Mesenchymal stem cell (in vitro differentiated cells and primary cell): Measurements from ENCODE around the gene PITPNC1.

Experiments used
- DNase-seq: peaks from one replicate; pipeline ENCODE4 v3.0.0-alpha.2; 2013
- H2AFZ ChIP-seq: one replicate; pipeline ENCODE4 v1.6.1; 2013; ENCODE audit warnings: low read depth, mild to moderate bottlenecking, control low read depth, inconsistent platforms, low read length, moderate library complexity
- H2AK5ac ChIP-seq: 2 replicates; pipeline ENCODE4 v1.6.1; 2013; ENCODE audit warnings: low read length, moderate library complexity, mild to moderate bottlenecking, inconsistent platforms; ENCODE audit not compliant: severe bottlenecking
- H2BK120ac ChIP-seq: one replicate; pipeline ENCODE4 v1.6.1; 2013; ENCODE audit warnings: low read depth, mild to moderate bottlenecking, inconsistent platforms, low read length, moderate library complexity
- H2BK12ac ChIP-seq, 2 experiments: one replicate each; pipeline ENCODE4 v1.6.1; 2013; ENCODE audit warnings: inconsistent platforms in 2 of 2, low read length in 2 of 2, mild to moderate bottlenecking in 2 of 2, moderate library complexity in 2 of 2, control low read depth in 1 of 2
- H2BK15ac ChIP-seq: one replicate; pipeline ENCODE4 v1.6.1; 2013; ENCODE audit warnings: mild to moderate bottlenecking, low read depth, inconsistent platforms; ENCODE audit not compliant: poor library complexity, severe bottlenecking
- H2BK5ac ChIP-seq: 2 replicates; pipeline ENCODE4 v1.6.1; 2013; ENCODE audit warnings: low read depth, mild to moderate bottlenecking, low read length, control low read depth, inconsistent platforms; ENCODE audit not compliant: poor library complexity, severe bottlenecking
- H3K14ac ChIP-seq, 2 experiments: one replicate each; pipeline ENCODE4 v1.6.1; 2013; ENCODE audit warnings: inconsistent platforms in 2 of 2, low read length in 2 of 2, control low read depth in 1 of 2, mild to moderate bottlenecking in 1 of 2, moderate library complexity in 1 of 2
- H3K18ac ChIP-seq, 2 experiments: one replicate each; pipeline ENCODE4 v1.6.1; 2013; ENCODE audit warnings: inconsistent platforms in 2 of 2, low read length in 2 of 2, control low read depth in 1 of 2, low read depth in 1 of 2, mild to moderate bottlenecking in 1 of 2
- H3K23ac ChIP-seq, 2 experiments: one replicate each; pipeline ENCODE4 v1.6.1; 2013; ENCODE audit warnings: inconsistent platforms in 2 of 2, low read length in 2 of 2, mild to moderate bottlenecking in 2 of 2, moderate library complexity in 2 of 2, control low read depth in 1 of 2
- H3K27ac ChIP-seq: 2 replicates; pipeline ENCODE4 v1.5.1; 2013; ENCODE audit warnings: mild to moderate bottlenecking, moderate library complexity, low read length, control low read depth, inconsistent platforms; ENCODE audit not compliant: poor library complexity, severe bottlenecking
- H3K27me3 ChIP-seq, 2 experiments: 2 replicates each; pipeline versions ENCODE4 v1.6.1 to v1.7.0; 2013; ENCODE audit warnings: low read length in 2 of 2, mild to moderate bottlenecking in 2 of 2, moderate library complexity in 2 of 2, control low read depth in 1 of 2, inconsistent platforms in 1 of 2; ENCODE audit not compliant: control insufficient read depth in 1 of 2, insufficient read depth in 1 of 2
- H3K36me3 ChIP-seq, 2 experiments: 2 replicates each; pipeline versions ENCODE4 v1.6.1 to v1.7.0; 2013; ENCODE audit warnings: low read length in 2 of 2, control low read depth in 1 of 2, inconsistent platforms in 1 of 2, low read depth in 1 of 2, mild to moderate bottlenecking in 1 of 2; ENCODE audit not compliant: insufficient read depth in 2 of 2, control insufficient read depth in 1 of 2
- H3K4ac ChIP-seq, 2 experiments: one replicate each; pipeline ENCODE4 v1.6.1; 2013; ENCODE audit warnings: inconsistent platforms in 2 of 2, low read length in 2 of 2, mild to moderate bottlenecking in 2 of 2, moderate library complexity in 2 of 2, control low read depth in 1 of 2, low read depth in 1 of 2
- H3K4me1 ChIP-seq: 2 replicates; pipeline ENCODE4 v1.6.1; 2013; ENCODE audit warnings: low read depth, low read length, control low read depth; ENCODE audit not compliant: control insufficient read depth, insufficient read depth
- H3K4me2 ChIP-seq: 2 replicates; pipeline ENCODE4 v1.6.1; 2013; ENCODE audit warnings: low read length, mild to moderate bottlenecking, inconsistent platforms; ENCODE audit not compliant: poor library complexity, severe bottlenecking
- H3K4me3 ChIP-seq, 2 experiments: 2 replicates each; pipeline versions ENCODE4 v1.5.1 to v1.7.0; 2013; ENCODE audit warnings: low read length in 2 of 2, mild to moderate bottlenecking in 2 of 2, control low read depth in 1 of 2, low read depth in 1 of 2; ENCODE audit not compliant: insufficient read depth in 1 of 2
- H3K79me1 ChIP-seq: replicated peaks from 2 replicates; pipeline ENCODE4 v1.6.1; 2013; ENCODE audit warnings: mild to moderate bottlenecking, control low read depth, low read length, inconsistent platforms; ENCODE audit not compliant: poor library complexity, severe bottlenecking
- H3K9ac ChIP-seq: 2 replicates; pipeline ENCODE4 v1.7.0; 2013; ENCODE audit warnings: mild to moderate bottlenecking, low read length, moderate library complexity
- H3K9me3 ChIP-seq: 2 replicates; pipeline ENCODE4 v1.7.0; 2013; ENCODE audit warnings: mild to moderate bottlenecking, low read length; ENCODE audit not compliant: control insufficient read depth
- H4K8ac ChIP-seq: one replicate; pipeline ENCODE4 v1.6.1; 2013; ENCODE audit warnings: inconsistent platforms, mild to moderate bottlenecking, low read length, moderate library complexity
- H4K91ac ChIP-seq: one replicate; pipeline ENCODE4 v1.6.1; 2013; ENCODE audit warnings: mild to moderate bottlenecking, low read length, inconsistent platforms
- WGBS: methylation state at CpG from one replicate; pipeline ENCODE4 v1.1.7; 2013; ENCODE audit warnings: mixed read lengths; 5-methylcytosine and 5-hydroxymethylcytosine counted together

PITPNC1 gene

DNA sequence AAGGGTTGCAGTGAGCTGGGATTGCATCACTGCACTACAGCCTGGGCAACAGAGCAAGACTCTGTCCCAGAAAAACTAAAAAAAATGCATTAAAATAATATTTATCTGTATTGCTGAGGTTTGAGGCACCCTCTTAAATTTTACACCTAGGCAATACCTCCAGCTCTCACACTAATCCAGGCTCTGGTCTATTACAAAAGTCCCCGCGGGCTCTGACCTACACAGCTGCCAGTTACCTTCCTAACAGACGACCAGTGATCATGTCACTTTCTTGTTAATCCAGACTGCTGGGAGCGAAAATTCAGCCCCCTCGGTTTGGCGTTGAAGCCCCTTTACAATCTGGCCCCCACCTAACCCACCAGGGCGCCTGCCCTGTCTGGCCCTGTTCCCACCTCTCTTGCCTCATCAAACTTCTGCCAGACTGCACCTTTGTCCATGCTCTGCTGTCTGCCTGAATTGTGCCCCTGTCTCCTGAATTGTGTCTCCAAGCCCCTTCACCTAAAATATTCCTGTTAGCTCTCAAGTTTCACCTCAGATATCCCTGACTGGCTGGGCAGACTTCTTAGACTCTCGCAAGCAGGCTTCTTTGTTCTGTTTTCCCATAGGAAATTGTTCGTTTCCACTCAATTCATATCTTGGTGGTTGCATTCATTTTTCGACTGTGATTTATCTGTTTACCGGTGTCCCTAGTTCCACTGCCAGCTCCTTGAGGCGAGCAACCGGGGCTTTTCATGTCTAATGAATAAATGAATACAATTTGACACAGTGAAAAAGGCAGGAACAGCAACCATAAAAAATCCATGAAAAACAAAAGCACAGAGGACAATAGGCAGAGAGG, 65.9 kb downstream of the PITPNC1 start:
- Histone ChIP-seq H2BK15ac (peak overlapping the region; percentile 82), H3K14ac (no peak overlapping the region), H2BK120ac (no peak overlapping the region), H3K9me3 (no peaks in the 10 kb centered on the region), H3K27ac (no peak overlapping the region), H3K9ac (peak overlapping the region; percentile 36), H3K79me1 (peaks cover 16% of the 10 kb centered on the region), H2AK5ac (no peak overlapping the region), H3K4me1 (peaks cover 5% of the 10 kb centered on the region), H2BK5ac (no peak overlapping the region), H3K4me2 (no peak overlapping the region), H3K36me3 (no peaks in the 10 kb centered on the region), H4K91ac (peak overlapping the region; percentile 52), H3K4ac (no peak overlapping the region), H3K23ac (no peak overlapping the region), H2AFZ (no peak overlapping the region), H2BK12ac (peak overlapping the region; percentile 54 to 73), H3K27me3 (no peaks in the 10 kb centered on the region), H3K4me3 (no peak overlapping the region), H3K18ac (peak overlapping the region in 1 of 2 experiments; percentile 50), H4K8ac (peak overlapping the region; percentile 35)
- 86% methylated on average over 13 of the region's 13 CpGs for WGBS
- peak; percentile 19 for DNase-seq

DNA sequence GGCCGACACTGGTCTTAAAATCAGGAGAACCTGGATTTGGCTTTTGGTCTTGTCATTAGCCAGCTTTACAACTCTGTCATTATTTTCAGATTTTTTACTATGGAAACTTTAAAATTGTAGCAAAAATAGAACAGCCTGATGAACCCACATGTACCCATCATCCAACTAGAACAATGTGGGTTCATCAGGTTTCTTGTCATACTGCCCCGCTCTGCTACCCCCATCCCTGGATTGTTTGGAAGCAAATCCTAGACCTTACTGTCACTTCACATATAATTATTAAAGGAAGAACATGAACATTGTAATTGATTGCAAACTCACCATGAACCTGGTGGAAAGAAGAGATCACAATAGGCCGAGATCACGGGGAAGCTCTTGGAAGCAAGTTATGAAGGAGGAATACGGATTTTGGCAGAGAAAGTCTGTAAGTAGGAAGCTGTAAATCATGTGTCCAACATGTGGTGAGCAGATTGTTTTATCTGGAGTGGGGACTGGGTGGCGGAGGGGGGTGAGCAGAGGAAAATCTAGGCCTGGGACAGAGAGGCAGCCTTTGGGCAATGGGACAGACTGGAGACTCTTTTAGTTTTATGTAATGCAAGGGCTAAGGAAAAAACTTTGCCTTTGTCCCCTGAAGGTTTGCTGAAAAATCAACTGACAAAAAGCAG, 67.0 kb downstream of the PITPNC1 start:
- WGBS, result 37% methylated on average over 5 of the region's 6 CpGs
- Histone ChIP-seq H3K36me3 (no peaks in the 10 kb centered on the region), H3K9ac (peak overlapping the region; percentile 55), H3K4me3 (no peak overlapping the region), H3K23ac (no peak overlapping the region), H4K91ac (no peak overlapping the region), H3K27me3 (no peaks in the 10 kb centered on the region), H3K79me1 (peaks cover 16% of the 10 kb centered on the region), H3K4me1 (peaks cover 5% of the 10 kb centered on the region), H3K18ac (peak overlapping the region in 1 of 2 experiments; percentile 70), H2BK15ac (no peak overlapping the region), H2BK120ac (peak overlapping the region; percentile 73), H2BK5ac (no peak overlapping the region), H3K4me2 (no peak overlapping the region), H2AFZ (peak overlapping the region; percentile 46), H2BK12ac (peak overlapping the region; percentile 52 to 66), H3K27ac (no peak overlapping the region), H3K14ac (no peak overlapping the region), H3K4ac (peak overlapping the region in 1 of 2 experiments; percentile 69), H2AK5ac (no peak overlapping the region), H3K9me3 (no peaks in the 10 kb centered on the region), H4K8ac (peak overlapping the region; percentile 85)
- peak; percentile 50 for DNase-seq

DNA sequence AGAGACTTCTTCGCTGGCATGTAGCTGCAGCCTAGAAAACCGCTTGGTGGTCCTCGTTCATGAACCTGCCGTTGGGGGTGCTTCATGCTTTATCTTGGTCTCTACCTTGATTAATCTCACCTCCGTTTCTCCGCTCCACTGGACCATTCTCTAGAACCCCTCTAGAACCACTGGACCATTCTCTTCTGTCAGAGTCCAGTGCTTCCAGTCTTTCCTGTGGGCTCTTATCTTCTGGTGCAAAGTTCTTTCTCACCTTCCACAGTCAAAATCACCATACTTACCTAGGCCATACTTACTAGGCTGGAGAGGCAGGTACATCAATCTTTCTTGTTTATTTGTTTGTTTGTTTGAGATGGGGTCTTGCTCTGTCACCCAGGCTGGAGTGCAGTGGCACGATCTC, 71.4 kb downstream of the PITPNC1 start:
- no peak overlapping the region for H2BK15ac ChIP-seq
- H2BK120ac ChIP-seq, result no peak overlapping the region
- H3K14ac ChIP-seq, result no peak overlapping the region
- H3K36me3 ChIP-seq, result no peaks in the 10 kb centered on the region
- no peak overlapping the region for H3K4me2 ChIP-seq
- no peak overlapping the region for H3K23ac ChIP-seq
- H3K9ac ChIP-seq, result no peak overlapping the region
- DNase-seq, result no peak
- H4K8ac ChIP-seq, result no peak overlapping the region
- no peak overlapping the region for H3K18ac ChIP-seq
- no peak overlapping the region for H2AFZ ChIP-seq
- H3K27ac ChIP-seq, result no peak overlapping the region
- no peaks in the 10 kb centered on the region for H3K27me3 ChIP-seq
- no peak overlapping the region for H4K91ac ChIP-seq
- H2BK12ac ChIP-seq, result no peak overlapping the region
- no peak overlapping the region for H3K4me3 ChIP-seq
- no peak overlapping the region for H2AK5ac ChIP-seq
- 97% methylated on average over 7 of the region's 7 CpGs for WGBS
- no peak overlapping the region for H3K4ac ChIP-seq
- no peak overlapping the region for H2BK5ac ChIP-seq
- no peaks in the 10 kb centered on the region for H3K9me3 ChIP-seq
- peaks cover 12% of the 10 kb centered on the region for H3K79me1 ChIP-seq
- no peaks in the 10 kb centered on the region for H3K4me1 ChIP-seq

DNA sequence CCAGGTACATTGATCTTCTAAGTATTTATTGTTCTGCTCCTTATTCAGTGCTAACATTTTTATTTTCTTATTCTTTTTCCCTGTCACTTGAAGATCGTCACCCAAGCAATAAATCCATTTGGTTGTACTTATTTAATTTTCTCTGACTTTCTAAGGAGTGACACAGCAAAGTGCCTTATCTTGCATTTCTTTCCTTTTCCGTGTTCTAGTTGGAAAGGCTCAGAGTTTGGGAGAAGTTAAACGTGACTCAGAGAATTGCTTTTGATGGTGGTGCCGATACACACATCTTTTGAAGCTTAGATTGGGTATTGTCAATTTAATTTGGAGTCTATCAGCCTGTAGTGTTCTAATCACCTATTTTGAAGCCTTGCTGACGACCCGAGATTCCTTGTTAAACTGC, 72.0 kb downstream of the PITPNC1 start:
- Histone ChIP-seq H3K36me3 (no peaks in the 10 kb centered on the region), H3K9me3 (no peaks in the 10 kb centered on the region), H3K4me3 (no peak overlapping the region), H3K23ac (no peak overlapping the region), H3K4me1 (no peaks in the 10 kb centered on the region), H4K91ac (no peak overlapping the region), H2BK15ac (no peak overlapping the region), H3K4me2 (no peak overlapping the region), H3K79me1 (peaks cover 12% of the 10 kb centered on the region), H3K14ac (no peak overlapping the region), H2AFZ (no peak overlapping the region), H3K18ac (no peak overlapping the region), H2BK12ac (no peak overlapping the region), H4K8ac (no peak overlapping the region), H3K27me3 (no peaks in the 10 kb centered on the region), H3K4ac (no peak overlapping the region), H3K9ac (no peak overlapping the region), H2AK5ac (no peak overlapping the region), H2BK5ac (no peak overlapping the region), H2BK120ac (no peak overlapping the region), H3K27ac (no peak overlapping the region)
- DNase-seq, result no peak
- 89% methylated on average over 6 of the region's 6 CpGs for WGBS
